Activated naive CD4-positive, alpha-beta T cell treated with anti-CD3 and anti-CD28 coated beads, Interleukin-2, amount 50 U/mL, for 72 hours (primary cell): ENCODE data around the gene CYTH4. TPM values are rescaled to one million over a fixed set of nuclear protein-coding genes. Genes with fewer than 3 reads are reported as not detected.
A peak's percentile ranks its signal among the peaks of the same experiment; 100 is the strongest.

ENCODE experiments used
- ATAC-seq, 2 donors: fragments of 150-1000 bp; cut with Tn5 transposase; 2 replicates each; pipeline ENCODE4 v1.10.0; 2021; ENCODE audit warnings: mild to moderate bottlenecking in 2 of 2, moderate library complexity in 2 of 2
- DNase-seq, 2 donors: peaks; one replicate each; pipeline ENCODE4 v3.0.0; 2021 to 2022; ENCODE audit warnings: low spot score in 2 of 2
- H3K27ac Mint-ChIP-seq, 2 donors: one replicate each; pipeline ENCODE4 v1.8.0; 2022; ENCODE audit warnings: mild to moderate bottlenecking in 2 of 2, mixed read lengths in 2 of 2
- H3K36me3 Mint-ChIP-seq, 2 donors: one replicate each; pipeline ENCODE4 v1.8.0; 2022; ENCODE audit warnings: mixed read lengths in 2 of 2
- H3K9me3 Mint-ChIP-seq, 2 donors: one replicate each; pipeline ENCODE4 v1.8.0; 2022; ENCODE audit warnings: mixed read lengths in 2 of 2
- total RNA-seq, 2 donors: library from RNA; stranded (reverse); gene quantifications; one replicate each; pipeline ENCODE4 v1.2.3, GENCODE V29; 2022

CYTH4 gene
- total RNA-seq, 2 donors from 2014 or later: 60.7 to 69.7 TPM

- DNase-seq: no peak
- Mint-ChIP-seq H3K9me3 (no peaks in the 10 kb centered on the region), H3K36me3 (no peaks in the 10 kb centered on the region), H3K27ac (peak overlapping the region in 1 of 2 donors; percentile 26)
- ATAC-seq: no peak
Measured at GRCh38 chr22:37334859-37335805, 52.8 kb downstream of the CYTH4 start.

- no peak for DNase-seq
- no peak for ATAC-seq
- H3K27ac Mint-ChIP-seq: no peak overlapping the region
- no peaks in the 10 kb centered on the region for H3K36me3 Mint-ChIP-seq
- H3K9me3 Mint-ChIP-seq: no peaks in the 10 kb centered on the region
Measured at GRCh38 chr22:37335806-37336199, 53.5 kb downstream of the CYTH4 start.

- DNase-seq (no peak), ATAC-seq (no peak)
- Mint-ChIP-seq H3K36me3 (no peaks in the 10 kb centered on the region), H3K27ac (no peak overlapping the region), H3K9me3 (no peaks in the 10 kb centered on the region)
Measured at GRCh38 chr22:37336579-37336978, 54.3 kb downstream of the CYTH4 start.

GRCh38 chr22:37337204-37337943, 55.1 kb downstream of the CYTH4 start:
- DNase-seq: no peak
- Mint-ChIP-seq H3K36me3 (no peaks in the 10 kb centered on the region), H3K27ac (no peak overlapping the region), H3K9me3 (no peaks in the 10 kb centered on the region)
- no peak for ATAC-seq

- H3K36me3 Mint-ChIP-seq: no peaks in the 10 kb centered on the region
- no peak for ATAC-seq
- no peak for DNase-seq
- H3K9me3 Mint-ChIP-seq: no peaks in the 10 kb centered on the region
- peak overlapping the region in 1 of 2 donors; percentile 60 for H3K27ac Mint-ChIP-seq
Measured at GRCh38 chr22:37338539-37339246, 56.4 kb downstream of the CYTH4 start.

- Mint-ChIP-seq H3K36me3 (no peaks in the 10 kb centered on the region), H3K27ac (no peak overlapping the region), H3K9me3 (no peaks in the 10 kb centered on the region)
- DNase-seq (no peak), ATAC-seq (no peak)
Measured at GRCh38 chr22:37340331-37341262, 58.3 kb downstream of the CYTH4 start.

- DNase-seq: no peak
- H3K9me3 Mint-ChIP-seq: no peaks in the 10 kb centered on the region
- peak overlapping the region in 1 of 2 donors; percentile 24 for H3K27ac Mint-ChIP-seq
- H3K36me3 Mint-ChIP-seq: no peaks in the 10 kb centered on the region
- ATAC-seq: no peak
Measured at GRCh38 chr22:37342065-37342464, 59.8 kb downstream of the CYTH4 start.

- Mint-ChIP-seq H3K36me3 (no peaks in the 10 kb centered on the region), H3K27ac (no peak overlapping the region), H3K9me3 (no peaks in the 10 kb centered on the region)
- no peak for DNase-seq
- no peak for ATAC-seq
Measured at GRCh38 chr22:37343348-37343747, 61.0 kb downstream of the CYTH4 start.

- Mint-ChIP-seq H3K9me3 (no peaks in the 10 kb centered on the region), H3K36me3 (no peaks in the 10 kb centered on the region), H3K27ac (no peak overlapping the region)
- ATAC-seq (no peak), DNase-seq (no peak)
Measured at GRCh38 chr22:37343863-37344734, 61.8 kb downstream of the CYTH4 start.

GRCh38 chr22:37344735-37345449, 62.6 kb downstream of the CYTH4 start:
- Mint-ChIP-seq H3K36me3 (no peaks in the 10 kb centered on the region), H3K9me3 (no peaks in the 10 kb centered on the region), H3K27ac (peak overlapping the region in 1 of 2 donors; percentile 12)
- ATAC-seq (no peak), DNase-seq (no peak)

GRCh38 chr22:37345863-37346504, 63.7 kb downstream of the CYTH4 start:
- Mint-ChIP-seq H3K9me3 (no peaks in the 10 kb centered on the region), H3K27ac (peak overlapping the region in 1 of 2 donors; percentile 44)

GRCh38 chr22:37346505-37346895, 64.2 kb downstream of the CYTH4 start:
- Mint-ChIP-seq H3K9me3 (no peaks in the 10 kb centered on the region), H3K27ac (no peak overlapping the region), H3K36me3 (no peaks in the 10 kb centered on the region)
- no peak for ATAC-seq
- no peak for DNase-seq

More at GRCh38 chr22:37345863-37346504, 63.7 kb downstream of the CYTH4 start:
- DNase-seq (no peak), ATAC-seq (no peak)
- no peaks in the 10 kb centered on the region for H3K36me3 Mint-ChIP-seq

GRCh38 chr22:37349043-37349814, 66.9 kb downstream of the CYTH4 start:
- DNase-seq (no peak), ATAC-seq (no peak)
- Mint-ChIP-seq H3K27ac (no peak overlapping the region), H3K36me3 (no peaks in the 10 kb centered on the region), H3K9me3 (no peaks in the 10 kb centered on the region)

GRCh38 chr22:37351232-37351631, 68.9 kb downstream of the CYTH4 start:
- Mint-ChIP-seq H3K36me3 (no peaks in the 10 kb centered on the region), H3K27ac (no peak overlapping the region), H3K9me3 (no peaks in the 10 kb centered on the region)
- no peak for DNase-seq
- no peak for ATAC-seq
